Ishikawa (cell line): ENCODE data around the gene ANXA2.

Experiments
- CEBPB ChIP-seq: IDR thresholded peaks from 2 replicates; pipeline ENCODE4 v1.6.1; 2012
- CREB1 ChIP-seq: IDR thresholded peaks from 2 replicates; pipeline ENCODE4 v1.6.1; 2012; ENCODE audit warnings: low read depth
- EGR1 ChIP-seq: IDR thresholded peaks from 2 replicates; pipeline ENCODE4 v1.6.1; 2012
- EP300 ChIP-seq: IDR thresholded peaks from 2 replicates; pipeline ENCODE4 v1.6.1; 2012; ENCODE audit warnings: borderline replicate concordance
- FOXM1 ChIP-seq: IDR thresholded peaks from 2 replicates; pipeline ENCODE4 v1.6.1; 2012; ENCODE audit warnings: low read depth, borderline replicate concordance
- MAX ChIP-seq: IDR thresholded peaks from 2 replicates; pipeline ENCODE4 v1.6.1; 2012
- RAD21 ChIP-seq: IDR thresholded peaks from 2 replicates; pipeline ENCODE4 v1.6.1; 2012; ENCODE audit warnings: low read depth
- REST ChIP-seq: IDR thresholded peaks from 2 replicates; pipeline ENCODE4 v1.6.1; 2012; ENCODE audit warnings: low read depth, mild to moderate bottlenecking
- TAF1 ChIP-seq: IDR thresholded peaks from 2 replicates; pipeline ENCODE4 v1.6.1; 2012; ENCODE audit warnings: low read depth, mild to moderate bottlenecking
- TCF12 ChIP-seq: IDR thresholded peaks from 2 replicates; pipeline ENCODE4 v1.6.1; 2012; ENCODE audit warnings: low read depth
- TEAD4 ChIP-seq: IDR thresholded peaks from 2 replicates; pipeline ENCODE4 v1.6.1; 2012
- USF1 ChIP-seq: IDR thresholded peaks from 2 replicates; pipeline ENCODE4 v1.6.1; 2012

GRCh38 chr15:60426870-60427508 lies 29.2 kb upstream of the ANXA2 start:
- no peak for TF ChIP-seq REST
- TF ChIP-seq TEAD4, result no peak
- TF ChIP-seq CREB1, result no peak
- TF ChIP-seq TAF1, result no peak
- TF ChIP-seq CEBPB, result no peak
- no peak for TF ChIP-seq EGR1
- no peak for TF ChIP-seq RAD21
- no peak for TF ChIP-seq MAX
- no peak for TF ChIP-seq USF1
- TF ChIP-seq FOXM1, result no peak
- no peak for TF ChIP-seq EP300
- TF ChIP-seq TCF12, result no peak
